Mesenchymal stem cell (in vitro differentiated cells and primary cell): Measurements from ENCODE around the gene LLGL2.

Experiments used
- DNase-seq: peaks from one replicate; pipeline ENCODE4 v3.0.0-alpha.2; 2013
- H2AFZ ChIP-seq: one replicate; pipeline ENCODE4 v1.6.1; 2013; ENCODE audit warnings: low read depth, mild to moderate bottlenecking, control low read depth, inconsistent platforms, low read length, moderate library complexity
- H2AK5ac ChIP-seq: 2 replicates; pipeline ENCODE4 v1.6.1; 2013; ENCODE audit warnings: low read length, moderate library complexity, mild to moderate bottlenecking, inconsistent platforms; ENCODE audit not compliant: severe bottlenecking
- H2BK120ac ChIP-seq: one replicate; pipeline ENCODE4 v1.6.1; 2013; ENCODE audit warnings: low read depth, mild to moderate bottlenecking, inconsistent platforms, low read length, moderate library complexity
- H2BK12ac ChIP-seq, 2 experiments: one replicate each; pipeline ENCODE4 v1.6.1; 2013; ENCODE audit warnings: inconsistent platforms in 2 of 2, low read length in 2 of 2, mild to moderate bottlenecking in 2 of 2, moderate library complexity in 2 of 2, control low read depth in 1 of 2
- H2BK15ac ChIP-seq: one replicate; pipeline ENCODE4 v1.6.1; 2013; ENCODE audit warnings: mild to moderate bottlenecking, low read depth, inconsistent platforms; ENCODE audit not compliant: poor library complexity, severe bottlenecking
- H2BK5ac ChIP-seq: 2 replicates; pipeline ENCODE4 v1.6.1; 2013; ENCODE audit warnings: low read depth, mild to moderate bottlenecking, low read length, control low read depth, inconsistent platforms; ENCODE audit not compliant: poor library complexity, severe bottlenecking
- H3K14ac ChIP-seq, 2 experiments: one replicate each; pipeline ENCODE4 v1.6.1; 2013; ENCODE audit warnings: inconsistent platforms in 2 of 2, low read length in 2 of 2, control low read depth in 1 of 2, mild to moderate bottlenecking in 1 of 2, moderate library complexity in 1 of 2
- H3K18ac ChIP-seq, 2 experiments: one replicate each; pipeline ENCODE4 v1.6.1; 2013; ENCODE audit warnings: inconsistent platforms in 2 of 2, low read length in 2 of 2, control low read depth in 1 of 2, low read depth in 1 of 2, mild to moderate bottlenecking in 1 of 2
- H3K23ac ChIP-seq, 2 experiments: one replicate each; pipeline ENCODE4 v1.6.1; 2013; ENCODE audit warnings: inconsistent platforms in 2 of 2, low read length in 2 of 2, mild to moderate bottlenecking in 2 of 2, moderate library complexity in 2 of 2, control low read depth in 1 of 2
- H3K27ac ChIP-seq: 2 replicates; pipeline ENCODE4 v1.5.1; 2013; ENCODE audit warnings: mild to moderate bottlenecking, moderate library complexity, low read length, control low read depth, inconsistent platforms; ENCODE audit not compliant: poor library complexity, severe bottlenecking
- H3K27me3 ChIP-seq, 2 experiments: 2 replicates each; pipeline versions ENCODE4 v1.6.1 to v1.7.0; 2013; ENCODE audit warnings: low read length in 2 of 2, mild to moderate bottlenecking in 2 of 2, moderate library complexity in 2 of 2, control low read depth in 1 of 2, inconsistent platforms in 1 of 2; ENCODE audit not compliant: control insufficient read depth in 1 of 2, insufficient read depth in 1 of 2
- H3K36me3 ChIP-seq, 2 experiments: 2 replicates each; pipeline versions ENCODE4 v1.6.1 to v1.7.0; 2013; ENCODE audit warnings: low read length in 2 of 2, control low read depth in 1 of 2, inconsistent platforms in 1 of 2, low read depth in 1 of 2, mild to moderate bottlenecking in 1 of 2; ENCODE audit not compliant: insufficient read depth in 2 of 2, control insufficient read depth in 1 of 2
- H3K4ac ChIP-seq, 2 experiments: one replicate each; pipeline ENCODE4 v1.6.1; 2013; ENCODE audit warnings: inconsistent platforms in 2 of 2, low read length in 2 of 2, mild to moderate bottlenecking in 2 of 2, moderate library complexity in 2 of 2, control low read depth in 1 of 2, low read depth in 1 of 2
- H3K4me1 ChIP-seq: 2 replicates; pipeline ENCODE4 v1.6.1; 2013; ENCODE audit warnings: low read depth, low read length, control low read depth; ENCODE audit not compliant: control insufficient read depth, insufficient read depth
- H3K4me2 ChIP-seq: 2 replicates; pipeline ENCODE4 v1.6.1; 2013; ENCODE audit warnings: low read length, mild to moderate bottlenecking, inconsistent platforms; ENCODE audit not compliant: poor library complexity, severe bottlenecking
- H3K4me3 ChIP-seq, 2 experiments: 2 replicates each; pipeline versions ENCODE4 v1.5.1 to v1.7.0; 2013; ENCODE audit warnings: low read length in 2 of 2, mild to moderate bottlenecking in 2 of 2, control low read depth in 1 of 2, low read depth in 1 of 2; ENCODE audit not compliant: insufficient read depth in 1 of 2
- H3K79me1 ChIP-seq: replicated peaks from 2 replicates; pipeline ENCODE4 v1.6.1; 2013; ENCODE audit warnings: mild to moderate bottlenecking, control low read depth, low read length, inconsistent platforms; ENCODE audit not compliant: poor library complexity, severe bottlenecking
- H3K9ac ChIP-seq: 2 replicates; pipeline ENCODE4 v1.7.0; 2013; ENCODE audit warnings: mild to moderate bottlenecking, low read length, moderate library complexity
- H3K9me3 ChIP-seq: 2 replicates; pipeline ENCODE4 v1.7.0; 2013; ENCODE audit warnings: mild to moderate bottlenecking, low read length; ENCODE audit not compliant: control insufficient read depth
- H4K8ac ChIP-seq: one replicate; pipeline ENCODE4 v1.6.1; 2013; ENCODE audit warnings: inconsistent platforms, mild to moderate bottlenecking, low read length, moderate library complexity
- H4K91ac ChIP-seq: one replicate; pipeline ENCODE4 v1.6.1; 2013; ENCODE audit warnings: mild to moderate bottlenecking, low read length, inconsistent platforms
- WGBS: methylation state at CpG from one replicate; pipeline ENCODE4 v1.1.7; 2013; ENCODE audit warnings: mixed read lengths; 5-methylcytosine and 5-hydroxymethylcytosine counted together

Gene LLGL2

DNA sequence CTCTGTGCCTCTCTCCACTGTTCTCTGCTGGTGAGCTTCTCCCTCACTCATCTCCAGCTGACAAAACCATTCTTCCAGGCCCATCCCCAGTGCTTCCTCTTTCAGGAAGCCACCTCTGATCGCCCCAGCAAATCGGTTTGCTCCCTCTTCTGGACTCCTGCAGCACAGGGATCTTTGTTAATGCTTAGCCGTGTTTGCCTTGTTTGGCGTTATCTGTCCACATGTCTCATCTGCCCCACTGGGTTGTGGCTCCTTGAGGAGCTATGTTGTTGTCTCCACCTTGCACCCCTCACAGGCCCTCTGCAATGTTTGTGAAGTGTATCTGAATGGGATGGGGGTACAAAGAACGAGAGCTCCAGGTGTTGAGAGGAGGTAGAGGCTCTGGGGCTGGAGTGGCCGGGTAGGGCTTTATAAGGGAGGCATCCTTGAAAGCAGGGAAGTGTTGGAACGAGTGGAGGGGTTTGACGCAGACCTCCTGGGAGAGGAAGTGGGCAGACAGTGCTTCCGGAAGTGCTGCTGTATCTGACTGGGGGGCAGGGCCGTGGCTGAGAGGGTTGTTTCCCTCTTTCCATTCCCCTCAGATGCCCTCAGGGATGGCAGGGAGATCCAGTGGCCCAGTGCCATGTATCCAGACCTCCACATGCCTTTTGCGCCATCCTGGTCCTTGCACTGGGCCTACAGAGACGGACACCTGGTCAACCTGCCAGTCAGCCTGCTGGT is 38.0 kb upstream of the LLGL2 start:
- 91% methylated on average over 12 of the region's 12 CpGs for WGBS
- no peak overlapping the region for H2AK5ac ChIP-seq
- H3K4me3 ChIP-seq = no peak overlapping the region
- no peak overlapping the region for H2BK15ac ChIP-seq
- peaks cover 14 to 69% of the 10 kb centered on the region in 2 experiments for H3K36me3 ChIP-seq
- H3K4ac ChIP-seq = no peak overlapping the region
- H3K14ac ChIP-seq = no peak overlapping the region
- H3K9me3 ChIP-seq = no peaks in the 10 kb centered on the region
- no peak overlapping the region for H3K23ac ChIP-seq
- peaks cover 10% of the 10 kb centered on the region for H3K4me1 ChIP-seq
- no peak overlapping the region for H3K27ac ChIP-seq
- no peak overlapping the region for H4K8ac ChIP-seq
- peak; percentile 4 for DNase-seq
- H3K4me2 ChIP-seq = no peak overlapping the region
- no peaks in the 10 kb centered on the region for H3K27me3 ChIP-seq
- H3K79me1 ChIP-seq = peaks cover 26% of the 10 kb centered on the region
- no peak overlapping the region for H3K18ac ChIP-seq
- H2BK12ac ChIP-seq = no peak overlapping the region
- H2BK120ac ChIP-seq = no peak overlapping the region
- H2AFZ ChIP-seq = no peak overlapping the region
- H4K91ac ChIP-seq = no peak overlapping the region
- no peak overlapping the region for H3K9ac ChIP-seq
- H2BK5ac ChIP-seq = no peak overlapping the region

DNA sequence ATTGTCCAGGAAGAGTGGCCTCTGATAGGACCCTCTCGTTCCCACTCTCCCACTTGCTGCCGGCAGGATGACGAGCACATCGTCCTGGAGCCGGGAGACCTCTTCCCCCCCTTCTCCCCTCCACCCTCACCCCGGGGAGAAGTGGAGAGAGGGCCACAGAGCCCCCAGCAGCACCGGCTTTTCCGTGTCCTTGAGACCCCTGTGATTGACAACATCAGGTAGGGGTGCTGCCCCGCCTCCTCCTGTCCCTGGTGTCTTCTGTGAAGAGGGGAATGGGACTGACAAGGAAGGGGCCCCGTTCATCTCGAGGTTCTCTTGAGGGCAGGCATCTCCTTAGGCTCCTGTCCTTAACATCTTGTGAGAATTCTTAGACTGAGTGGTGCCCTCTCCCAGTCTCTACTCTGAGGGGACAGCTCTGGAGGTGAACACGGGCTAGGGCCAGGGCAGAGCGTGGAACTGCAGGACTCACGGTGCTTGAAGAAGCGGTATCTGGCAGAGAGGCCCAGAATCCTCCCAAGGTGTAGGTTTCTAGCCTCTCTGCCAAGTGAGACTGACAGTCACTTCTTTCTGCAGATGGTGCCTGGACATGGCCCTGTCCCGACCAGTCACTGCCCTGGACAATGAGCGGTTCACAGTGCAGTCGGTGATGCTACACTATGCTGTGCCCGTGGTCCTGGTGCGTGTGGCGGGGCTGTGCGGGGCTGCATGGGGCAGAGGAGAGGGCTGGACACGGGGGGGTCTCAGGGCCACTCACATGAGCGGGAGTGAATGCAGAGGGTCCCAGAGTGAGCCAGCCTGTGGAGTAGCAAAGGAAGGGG is 36.6 kb upstream of the LLGL2 start:
- H4K8ac ChIP-seq = no peak overlapping the region
- H2AFZ ChIP-seq = no peak overlapping the region
- H2BK5ac ChIP-seq = no peak overlapping the region
- H3K4me1 ChIP-seq = peaks cover 10% of the 10 kb centered on the region
- no peak overlapping the region for H4K91ac ChIP-seq
- H3K18ac ChIP-seq = no peak overlapping the region
- H2AK5ac ChIP-seq = no peak overlapping the region
- no peak overlapping the region for H3K4me2 ChIP-seq
- H3K36me3 ChIP-seq = peaks cover 26 to 78% of the 10 kb centered on the region in 2 experiments
- H2BK15ac ChIP-seq = no peak overlapping the region
- H3K4ac ChIP-seq = no peak overlapping the region
- H2BK120ac ChIP-seq = no peak overlapping the region
- H3K4me3 ChIP-seq = no peak overlapping the region
- no peak overlapping the region for H3K27ac ChIP-seq
- H3K23ac ChIP-seq = no peak overlapping the region
- WGBS = 95% methylated on average over 24 of the region's 24 CpGs
- H3K14ac ChIP-seq = no peak overlapping the region
- no peak overlapping the region for H3K9ac ChIP-seq
- H2BK12ac ChIP-seq = no peak overlapping the region
- no peaks in the 10 kb centered on the region for H3K27me3 ChIP-seq
- no peak for DNase-seq
- no peaks in the 10 kb centered on the region for H3K9me3 ChIP-seq
- H3K79me1 ChIP-seq = peaks cover 16% of the 10 kb centered on the region

DNA sequence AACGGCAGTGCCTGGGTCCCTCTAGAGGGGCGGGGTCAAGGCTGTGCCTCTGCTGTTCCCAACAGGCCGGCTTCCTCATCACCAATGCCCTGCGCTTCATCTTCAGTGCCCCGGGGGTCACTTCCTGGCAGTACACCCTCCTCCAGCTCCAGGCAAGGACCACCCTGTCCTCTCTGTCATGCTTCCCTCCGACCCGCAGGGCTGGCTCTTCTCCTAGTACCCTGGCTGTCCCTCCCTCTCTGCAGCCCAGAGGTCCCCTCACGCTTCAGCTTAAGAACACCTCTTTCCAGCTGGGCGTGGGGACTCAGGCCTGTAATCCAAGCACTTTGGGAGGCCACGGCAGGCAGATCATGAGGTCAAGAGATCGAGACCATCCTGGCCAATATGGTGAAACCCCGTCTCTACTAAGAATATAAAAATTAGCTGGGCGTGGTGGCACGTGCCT is 36.0 kb upstream of the LLGL2 start:
- Histone ChIP-seq H3K9ac (no peak overlapping the region), H3K36me3 (peaks cover 33 to 84% of the 10 kb centered on the region in 2 experiments), H3K4me2 (no peak overlapping the region), H3K79me1 (peaks cover 13% of the 10 kb centered on the region), H4K8ac (no peak overlapping the region), H4K91ac (no peak overlapping the region), H3K27me3 (no peaks in the 10 kb centered on the region), H3K4me3 (no peak overlapping the region), H3K4ac (no peak overlapping the region), H3K9me3 (no peaks in the 10 kb centered on the region), H3K27ac (no peak overlapping the region), H3K4me1 (peaks cover 10% of the 10 kb centered on the region), H2BK5ac (no peak overlapping the region), H2AFZ (no peak overlapping the region), H2BK120ac (no peak overlapping the region), H3K14ac (no peak overlapping the region), H2AK5ac (no peak overlapping the region), H2BK12ac (no peak overlapping the region), H3K23ac (no peak overlapping the region), H3K18ac (no peak overlapping the region), H2BK15ac (no peak overlapping the region)
- WGBS = 89% methylated on average over 14 of the region's 14 CpGs
- no peak for DNase-seq

DNA sequence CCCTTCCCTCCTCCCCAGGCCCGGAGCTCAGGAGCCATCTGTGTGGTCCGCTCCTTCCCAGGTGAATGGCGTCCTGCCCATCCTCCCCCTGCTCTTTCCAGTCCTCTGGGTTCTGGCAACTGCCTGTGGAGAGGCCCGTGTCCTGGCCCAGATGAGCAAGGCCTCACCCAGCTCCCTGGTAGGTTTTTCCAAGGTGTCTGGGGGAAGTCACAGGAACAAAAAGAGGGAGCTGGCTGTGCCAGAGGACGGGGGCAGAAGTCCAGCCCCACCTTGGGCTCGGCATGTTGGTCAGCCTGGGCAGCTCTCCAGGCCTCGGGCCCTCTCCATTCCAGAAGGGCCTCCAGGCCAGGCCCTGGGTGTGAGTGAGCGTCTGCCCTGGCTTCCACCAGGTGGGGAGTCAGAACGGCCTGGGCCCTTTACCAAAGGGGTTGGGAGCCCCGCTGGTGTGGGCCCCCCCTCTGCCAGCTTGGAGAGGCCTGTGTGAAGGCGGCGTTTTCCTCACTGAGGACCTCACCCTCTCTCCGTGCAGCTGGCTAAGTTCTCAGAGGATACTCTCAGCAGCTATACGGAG is 35.2 kb upstream of the LLGL2 start:
- Histone ChIP-seq H3K4me1 (peaks cover 10% of the 10 kb centered on the region), H3K36me3 (peaks cover 39 to 91% of the 10 kb centered on the region in 2 experiments), H3K4ac (no peak overlapping the region), H3K4me2 (no peak overlapping the region), H3K27ac (no peak overlapping the region), H2AK5ac (no peak overlapping the region), H4K91ac (no peak overlapping the region), H2BK5ac (no peak overlapping the region), H3K9me3 (no peaks in the 10 kb centered on the region), H3K23ac (no peak overlapping the region), H2BK12ac (no peak overlapping the region), H4K8ac (no peak overlapping the region), H2BK15ac (no peak overlapping the region), H3K14ac (no peak overlapping the region), H2BK120ac (no peak overlapping the region), H3K4me3 (no peak overlapping the region), H2AFZ (no peak overlapping the region), H3K79me1 (peaks cover 9% of the 10 kb centered on the region), H3K9ac (no peak overlapping the region), H3K18ac (no peak overlapping the region), H3K27me3 (no peaks in the 10 kb centered on the region)
- WGBS = 91% methylated on average over 12 of the region's 14 CpGs
- no peak for DNase-seq
